ENCODE measurements around the gene STK11IP. TPM values are rescaled to one million over a fixed set of nuclear protein-coding genes. Genes with fewer than 3 reads are reported as not detected.

The STK11IP gene
- total and polyA plus RNA-seq, 9 of the 15 experiments (the other 6 are each of a cell fraction or from before 2014, with no cell fraction given), result 0.52 to 21.7 (median 5.6) TPM

- TF ChIP-seq CTCF (IDR thresholded peaks at IDR 0.05 in 2 of 3, conservative IDR thresholded peaks at IDR 0.05 in 1 of 3; ENCODE audit: insufficient read depth in 2 of 3, low read depth in 1 of 3, low read length in 3 of 3) (0 out of 6 replicates have a peak, but pooled peaks of 1 of the 3 experiments have one; percentile 3), TAF15 (IDR thresholded peaks at IDR 0.05; ENCODE audit: low read depth, low read length) (no peak), ZHX1 (conservative IDR thresholded peaks at IDR 0.05; ENCODE audit: low read length) (no peak), ZNF239 (CRISPR knock-in tag; IDR thresholded peaks at IDR 0.05) (no peak), COPS2 (conservative IDR thresholded peaks at IDR 0.05) (no peak), KAT7 (CRISPR knock-in tag; IDR thresholded peaks at IDR 0.05; ENCODE audit: borderline replicate concordance) (no peak; the same call in 1 of the 2 replicates), TEAD4 (IDR thresholded peaks at IDR 0.05; ENCODE audit: low read length) (no peak), TEAD4 (CRISPR knock-in tag; IDR thresholded peaks at IDR 0.05; ENCODE audit: borderline replicate concordance) (no peak), PHF21A (IDR thresholded peaks at IDR 0.05; ENCODE audit: borderline replicate concordance, low read depth) (no peak), ZMIZ1 (IDR thresholded peaks at IDR 0.05; ENCODE audit: low read depth in 2 of 2, low read length in 2 of 2) (no peak), SETDB1 (IDR thresholded peaks at IDR 0.05; ENCODE audit: low read length) (no peak), SAP30 (IDR thresholded peaks at IDR 0.05; ENCODE audit: borderline replicate concordance, insufficient read depth, low read depth, low read length, poor library complexity, severe bottlenecking) (peak; percentile 88), ZNF766 (CRISPR knock-in tag; conservative IDR thresholded peaks at IDR 0.05) (peak; percentile 50; the same call in 1 of the 2 replicates), ZNF143 (CRISPR knock-in tag; IDR thresholded peaks at IDR 0.05) (no peak), HNRNPLL (IDR thresholded peaks at IDR 0.05; ENCODE audit: low read depth, low read length, poor library complexity, severe bottlenecking) (no peak), MAFK (IDR thresholded peaks at IDR 0.05; ENCODE audit: low read length) (no peak), EP400 (IDR thresholded peaks at IDR 0.05) (peak; percentile 71), RCOR1 (IDR thresholded peaks at IDR 0.05; ENCODE audit: borderline replicate concordance in 1 of 2, low read depth in 2 of 2, low read length in 2 of 2) (no peak; a peak in 1 of 4 replicates), EWSR1 (IDR thresholded peaks at IDR 0.05; ENCODE audit: borderline replicate concordance, low read depth, partially characterized antibody) (no peak)
Observed at GRCh38 chr2:219597552-219598307, at the start of gene STK11IP (continued).

All from K562 (cell line).